IMR-90 (cell line): ENCODE results near the gene GMCL1. TPM values are rescaled to one million over a fixed set of nuclear protein-coding genes. Genes with fewer than 3 reads are reported as not detected.

Source experiments
- ATAC-seq: fragments of 200-7000 bp; cut with Tn5 transposase; 2 replicates; pipeline ENCODE4 v1.9.1; 2020; ENCODE audit warnings: low read depth, mild to moderate bottlenecking, moderate library complexity
- BruUV-seq: library from RNA; stranded (reverse); fragments of 400-500 nt; replicated peaks from 2 replicates; lab custom pipeline; 2021; lab: Mats Ljungman, UMichigan
- CTCF ChIA-PET: fragments of 300-600 bp; formaldehyde crosslinking; extraction: SDS; loops from one replicate; lab custom pipeline; 2021; ENCODE audit warnings: antibody characterized with exemption; lab: Yijun Ruan, JAX
- POLR2A ChIA-PET: fragments of 300-600 bp; sonication (Branson Sonifier 250); formaldehyde crosslinking; loops from one replicate; lab custom pipeline; 2022; ENCODE audit warnings: antibody characterized with exemption; ENCODE audit not compliant: unreplicated experiment; lab: Charles Lee
- DNase-seq: peaks from one replicate; pipeline ENCODE4 v3.0.0; 2013
- H2AFZ ChIP-seq: replicated peaks from 2 replicates; pipeline ENCODE3; 2013; ENCODE audit warnings: low read length, mild to moderate bottlenecking; ENCODE audit not compliant: poor library complexity
- H2AK5ac ChIP-seq: 2 replicates; pipeline ENCODE4 v1.6.1; 2013; ENCODE audit warnings: low read depth, low read length, inconsistent platforms
- H2AK9ac ChIP-seq: replicated peaks from 2 replicates; pipeline ENCODE3; 2013; ENCODE audit warnings: mild to moderate bottlenecking, low read depth, low read length, moderate library complexity; ENCODE audit not compliant: poor library complexity
- H2BK120ac ChIP-seq: 2 replicates; pipeline ENCODE4 v1.6.1; 2013; ENCODE audit warnings: low read depth, low read length, inconsistent platforms
- H2BK15ac ChIP-seq: 3 replicates; pipeline ENCODE4 v1.6.1; 2013; ENCODE audit warnings: low read depth, low read length, inconsistent platforms
- H2BK20ac ChIP-seq: 2 replicates; pipeline ENCODE4 v1.6.1; 2013; ENCODE audit warnings: low read depth, mild to moderate bottlenecking, inconsistent platforms, low read length, moderate library complexity
- H2BK5ac ChIP-seq: 2 replicates; pipeline ENCODE4 v1.6.1; 2013; ENCODE audit warnings: mild to moderate bottlenecking, low read depth, low read length, inconsistent platforms; ENCODE audit not compliant: poor library complexity, severe bottlenecking
- H3K14ac ChIP-seq: replicated peaks from 2 replicates; pipeline ENCODE4 v1.6.1; 2013; ENCODE audit warnings: low read depth, low read length, inconsistent platforms
- H3K18ac ChIP-seq: 2 replicates; pipeline ENCODE4 v1.6.1; 2013; ENCODE audit warnings: low read depth, low read length, control low read depth
- H3K23ac ChIP-seq: 2 replicates; pipeline ENCODE4 v1.6.1; 2013; ENCODE audit warnings: low read depth, low read length, inconsistent platforms
- H3K27ac ChIP-seq: 2 replicates; pipeline ENCODE4 v1.5.1; 2013; ENCODE audit warnings: mild to moderate bottlenecking, control low read depth, low read length; ENCODE audit not compliant: insufficient read depth
- H3K27me3 ChIP-seq: 2 replicates; pipeline ENCODE4 v1.6.1; 2013; ENCODE audit warnings: low read length; ENCODE audit not compliant: control insufficient read depth, insufficient read depth
- H3K36me3 ChIP-seq: 2 replicates; pipeline ENCODE4 v1.6.1; 2013; ENCODE audit warnings: low read length, mixed read lengths; ENCODE audit not compliant: control insufficient read depth, insufficient read depth
- H3K4ac ChIP-seq: 2 replicates; pipeline ENCODE4 v1.6.1; 2013; ENCODE audit warnings: low read depth, low read length, inconsistent platforms
- H3K4me1 ChIP-seq: 2 replicates; pipeline ENCODE4 v1.6.1; 2013; ENCODE audit warnings: low read length, mixed read lengths; ENCODE audit not compliant: control insufficient read depth, insufficient read depth
- H3K4me2 ChIP-seq: 2 replicates; pipeline ENCODE4 v1.6.1; 2013; ENCODE audit warnings: low read depth, mild to moderate bottlenecking, control low read depth, low read length, moderate library complexity
- H3K4me3 ChIP-seq: 2 replicates; pipeline ENCODE4 v1.5.1; 2013; ENCODE audit warnings: low read depth, mild to moderate bottlenecking, control low read depth, low read length, moderate library complexity; ENCODE audit not compliant: insufficient read depth
- H3K56ac ChIP-seq: 2 replicates; pipeline ENCODE4 v1.6.1; 2013; ENCODE audit warnings: low read length, inconsistent platforms; ENCODE audit not compliant: insufficient read depth; ENCODE audit errors: extremely low read depth
- H3K79me1 ChIP-seq, 2 experiments: 2 replicates each; pipeline ENCODE4 v1.6.1; 2013; ENCODE audit warnings: low read length in 2 of 2, inconsistent platforms in 1 of 2, low read depth in 1 of 2
- H3K9ac ChIP-seq: 2 replicates; pipeline ENCODE4 v1.6.1; 2013; ENCODE audit warnings: low read depth, low read length, control low read depth
- H3K9me1 ChIP-seq: 2 replicates; pipeline ENCODE4 v1.6.1; 2013; ENCODE audit warnings: low read length, inconsistent platforms; ENCODE audit not compliant: insufficient read depth
- H3K9me3 ChIP-seq: 2 replicates; pipeline ENCODE4 v1.6.1; 2013; ENCODE audit warnings: low read length; ENCODE audit not compliant: control insufficient read depth, insufficient read depth
- H4K20me1 ChIP-seq: 2 replicates; pipeline ENCODE4 v1.6.1; 2013; ENCODE audit warnings: low read length, inconsistent platforms; ENCODE audit not compliant: insufficient read depth
- H4K5ac ChIP-seq: 2 replicates; pipeline ENCODE4 v1.6.1; 2013; ENCODE audit warnings: mild to moderate bottlenecking, low read depth, low read length, control low read depth
- H4K8ac ChIP-seq, 2 experiments: 2 replicates each; pipeline ENCODE4 v1.6.1; 2013; ENCODE audit warnings: low read depth in 2 of 2, low read length in 2 of 2, control low read depth in 1 of 2, inconsistent platforms in 1 of 2
- H4K91ac ChIP-seq: 2 replicates; pipeline ENCODE4 v1.6.1; 2013; ENCODE audit warnings: low read depth, low read length, inconsistent platforms; ENCODE audit not compliant: insufficient read depth
- BHLHE40 ChIP-seq: fragments of 150-350 bp; IDR thresholded peaks from 2 replicates; pipeline ENCODE4 v1.6.1; 2016; ENCODE audit warnings: mild to moderate bottlenecking, low read depth, low read length
- CEBPB ChIP-seq: IDR thresholded peaks from 2 replicates; pipeline ENCODE4 v1.6.1; 2012; ENCODE audit warnings: low read depth, low read length, improper control_type of control experiment
- CTCF ChIP-seq: conservative IDR thresholded peaks from 2 replicates; pipeline ENCODE4 v1.5.1; 2012; ENCODE audit warnings: mild to moderate bottlenecking, low read depth, low read length, improper control_type of control experiment
- MAZ ChIP-seq: IDR thresholded peaks from 2 replicates; pipeline ENCODE4 v1.6.1; 2012; ENCODE audit warnings: low read depth, mild to moderate bottlenecking, low read length, improper control_type of control experiment, moderate library complexity, borderline replicate concordance
- MXI1 ChIP-seq: IDR thresholded peaks from 2 replicates; pipeline ENCODE4 v1.6.1; 2012; ENCODE audit warnings: low read depth, mild to moderate bottlenecking, low read length, moderate library complexity, borderline replicate concordance
- NFE2L2 ChIP-seq: fragments of 150-350 bp; IDR thresholded peaks from 2 replicates; pipeline ENCODE4 v1.6.1; 2016; ENCODE audit warnings: low read depth, mild to moderate bottlenecking, low read length
- POLR2A ChIP-seq: IDR thresholded peaks from 2 replicates; pipeline ENCODE4 v1.6.1; 2012; ENCODE audit warnings: mild to moderate bottlenecking, low read depth, low read length
- RAD21 ChIP-seq: IDR thresholded peaks from 2 replicates; pipeline ENCODE4 v1.6.1; 2012; ENCODE audit warnings: low read length, improper control_type of control experiment
- RCOR1 ChIP-seq: IDR thresholded peaks from 2 replicates; pipeline ENCODE4 v1.6.1; 2012; ENCODE audit warnings: mild to moderate bottlenecking, low read length, improper control_type of control experiment; ENCODE audit not compliant: insufficient replicate concordance
- RFX5 ChIP-seq: IDR thresholded peaks from 2 replicates; pipeline ENCODE4 v1.8.0; 2012; ENCODE audit warnings: low read depth, mild to moderate bottlenecking, low read length, moderate library complexity
- SMC3 ChIP-seq: fragments of 150-350 bp; IDR thresholded peaks from 2 replicates; pipeline ENCODE4 v1.6.1; 2016; ENCODE audit warnings: low read depth, mild to moderate bottlenecking, antibody characterized with exemption, low read length, moderate library complexity
- USF2 ChIP-seq: fragments of 150-350 bp; IDR thresholded peaks from 2 replicates; pipeline ENCODE4 v1.6.1; 2017; ENCODE audit warnings: mild to moderate bottlenecking, antibody characterized with exemption, low read length, low read depth
- dilution Hi-C: fragments of 300-500 bp; cut with HindIII; formaldehyde crosslinking; loops from one replicate; pipeline ENCODE4 v1.14.3; 2018; ENCODE audit warnings: low sequenced_read_pairs; ENCODE audit not compliant: unreplicated experiment
- in situ Hi-C: fragments of 300-500 bp; cut with MboI; formaldehyde crosslinking; loops from 3 replicates; pipeline ENCODE4 v1.14.3; 2019; ENCODE audit warnings: low sequenced_read_pairs, inconsistent platforms, mixed read lengths
- intact Hi-C: fragments of 100-400 bp; cut with micrococcal nuclease; formaldehyde crosslinking; loops from 2 replicates; pipeline ENCODE4 v1.10.0; 2022
- polyA plus RNA-seq, 3 experiments: library from polyadenylated mRNA; depleted of rRNA; stranded (reverse); fragments of >200 nt; gene quantifications; 2 replicates each; pipeline ENCODE4 v1.2.3, GENCODE V29; 2012; ENCODE audit warnings: low replicate concordance in 1 of 3
- total RNA-seq: library from RNA; depleted of rRNA; stranded (reverse); fragments of >200 nt; gene quantifications from 2 replicates; pipeline ENCODE4 v1.2.3, GENCODE V29; 2012

The GMCL1 gene
- total and polyA plus RNA-seq, 2 of the 4 experiments (the other 2 are of a cell fraction), result 2.8 to 3.4 TPM

GRCh38 chr2:69889302-69889701, 59.8 kb downstream of the GMCL1 start:
- POLR2A ChIA-PET, result no interaction called here
- TF ChIP-seq POLR2A (no peak), CEBPB (no peak), CTCF (no peak), BHLHE40 (no peak), SMC3 (no peak), RCOR1 (no peak), RFX5 (no peak), MXI1 (no peak), NFE2L2 (no peak), MAZ (no peak), USF2 (no peak), RAD21 (no peak)
- H3K4me1 ChIP-seq, result no peaks in the 10 kb centered on the region

More at GRCh38 chr2:69889302-69889701, 59.8 kb downstream of the GMCL1 start:
- no peaks in the 10 kb centered on the region for H3K27me3 ChIP-seq
- no peak overlapping the region for H4K5ac ChIP-seq
- H2AK9ac ChIP-seq, result no peak overlapping the region
- H3K4me3 ChIP-seq, result no peak overlapping the region
- no peak overlapping the region for H3K56ac ChIP-seq
- no TSS peak for BruUV-seq
- no peak overlapping the region for H3K4ac ChIP-seq
- peaks cover 2% of the 10 kb centered on the region; the same call in 1 of the 2 replicates for H3K9me3 ChIP-seq
- CTCF ChIA-PET, result no interaction called here
- no peak overlapping the region for H3K23ac ChIP-seq
- no peaks in the 10 kb centered on the region for H4K20me1 ChIP-seq
- H2AK5ac ChIP-seq, result no peak overlapping the region
- H2BK15ac ChIP-seq, result no peak overlapping the region
- no peak overlapping the region for H3K18ac ChIP-seq
- no peak overlapping the region for H2BK120ac ChIP-seq
- no peak overlapping the region for H2BK5ac ChIP-seq
- H2BK20ac ChIP-seq, result no peak overlapping the region
- no peak overlapping the region for H4K8ac ChIP-seq
- intact Hi-C loops, result loop anchor here (5.0 to 10.0 kb wide), 2 partner anchors 37 to 55 kb away; no protein-coding TSS in a partner anchor
- no peak overlapping the region for H3K27ac ChIP-seq
- H3K79me1 ChIP-seq, result peaks cover 5% of the 10 kb centered on the region in 2 experiments; a peak in 2 of 4 replicates
- no peak overlapping the region for H3K4me2 ChIP-seq
- no peak overlapping the region for H3K14ac ChIP-seq
- H3K36me3 ChIP-seq, result no peaks in the 10 kb centered on the region
- no peak for ATAC-seq
- H4K91ac ChIP-seq, result no peak overlapping the region
- H3K9me1 ChIP-seq, result no peaks in the 10 kb centered on the region
- in situ Hi-C loops, result no loop called here
- no peak for DNase-seq
- dilution Hi-C loops, result no loop called here
- no peak overlapping the region for H3K9ac ChIP-seq
- no peak overlapping the region for H2AFZ ChIP-seq
